HepG2 (cell line): ENCODE measurements around the gene CRKL. TPM values are rescaled to one million over a fixed set of nuclear protein-coding genes. Genes with fewer than 3 reads are reported as not detected.

Source experiments
- ATAC-seq: fragments of 200-7000 bp; cut with Tn5 transposase; 3 replicates; pipeline ENCODE4 v1.9.1; 2020; ENCODE audit warnings: mild to moderate bottlenecking, moderate library complexity
- BruUV-seq: library from RNA; stranded (reverse); fragments of 400-500 nt; replicated peaks from 2 replicates; lab custom pipeline; 2021; lab: Mats Ljungman, UMichigan
- CTCF ChIA-PET: fragments of 300-600 bp; formaldehyde crosslinking; extraction: SDS; loops from one replicate; lab custom pipeline; 2021; ENCODE audit warnings: low total read pairs, inconsistent platforms, low intra/inter-chr PET ratio; lab: Yijun Ruan, JAX
- POLR2A ChIA-PET: fragments of 350-600 bp; sonication (Branson Sonifier 250); formaldehyde crosslinking; loops from one replicate; lab custom pipeline; 2020; ENCODE audit warnings: antibody characterized with exemption, inconsistent platforms; lab: Yijun Ruan, JAX
- DNase-seq: peaks from one replicate; pipeline ENCODE4 v3.0.0-alpha.2; 2015; ENCODE audit warnings: low spot score
- FAIRE-seq: peaks from 3 replicates; lab custom pipeline; 2011; peaks lifted over from hg19 to GRCh38; lab: Jason Lieb, UNC
- H2AFZ ChIP-seq: one replicate; pipeline ENCODE4 v1.6.1; 2011; ENCODE audit warnings: low read length, inconsistent platforms
- H3K27ac ChIP-seq: fragments of 300-600 bp; 3 replicates; pipeline ENCODE4 v1.8.0; 2011; ENCODE audit warnings: mixed run types, mild to moderate bottlenecking, mixed read lengths, low read length, inconsistent platforms; ENCODE audit not compliant: insufficient read depth; ENCODE audit errors: extremely low read length
- H3K27me3 ChIP-seq, 2 experiments: fragments of 200-600 bp in 1 of 2; 2 replicates in 1 of 2; 3 replicates in 1 of 2; pipeline versions ENCODE4 v1.6.0 to v1.8.0; 2011; ENCODE audit warnings: low read length in 2 of 2, mild to moderate bottlenecking in 2 of 2, moderate library complexity in 2 of 2, inconsistent platforms in 1 of 2; ENCODE audit not compliant: insufficient read depth in 2 of 2, control insufficient read depth in 1 of 2
- H3K36me3 ChIP-seq, 2 experiments: fragments of 200-600 bp in 1 of 2; replicated peaks in 1 of 2; 2 replicates in 1 of 2; 3 replicates in 1 of 2; pipeline versions ENCODE4 v1.5.1 to v1.8.0; 2011; ENCODE audit warnings: low read length in 2 of 2, inconsistent platforms in 1 of 2; ENCODE audit not compliant: insufficient read depth in 2 of 2, control insufficient read depth in 1 of 2
- H3K4me1 ChIP-seq: 2 replicates; pipeline ENCODE4 v1.5.1; 2012; ENCODE audit warnings: low read length, inconsistent platforms; ENCODE audit not compliant: insufficient read depth
- H3K4me2 ChIP-seq: 2 replicates; pipeline ENCODE4 v1.6.0; 2011; ENCODE audit warnings: low read depth, low read length, inconsistent platforms
- H3K4me3 ChIP-seq, 3 experiments: fragments of 200-600 bp in 1 of 3; sonication (generic), shearing (Covaris generic) in 1 of 3; replicated peaks in 1 of 3; 2 replicates each; pipeline ENCODE4 v1.5.1; 2011 to 2016; ENCODE audit warnings: low read length in 3 of 3, inconsistent platforms in 2 of 3, low read depth in 2 of 3, mild to moderate bottlenecking in 2 of 3, control low read depth in 1 of 3, mixed read lengths in 1 of 3; ENCODE audit not compliant: insufficient read depth in 1 of 3
- H3K79me2 ChIP-seq: one replicate; pipeline ENCODE4 v1.6.1; 2011; ENCODE audit warnings: low read length, inconsistent platforms; ENCODE audit not compliant: insufficient read depth
- H3K9ac ChIP-seq: 2 replicates; pipeline ENCODE4 v1.6.0; 2011; ENCODE audit warnings: mild to moderate bottlenecking, low read depth, low read length, inconsistent platforms; ENCODE audit not compliant: insufficient read depth
- H3K9me3 ChIP-seq: 2 replicates; pipeline ENCODE4 v1.5.1; 2012; ENCODE audit warnings: mild to moderate bottlenecking, low read length
- H4K20me1 ChIP-seq: 2 replicates; pipeline ENCODE4 v1.6.0; 2011; ENCODE audit warnings: inconsistent platforms, mild to moderate bottlenecking, low read length, moderate library complexity; ENCODE audit not compliant: insufficient read depth
- BCL6 ChIP-seq: IDR thresholded peaks from 2 replicates; pipeline ENCODE4 v1.6.1; 2016; ENCODE audit warnings: missing genetic modification reagents, missing compliant biosample characterization
- HIC2 ChIP-seq: sonication (generic); formaldehyde crosslinking; IDR thresholded peaks from 2 replicates; pipeline ENCODE4 v1.9.0; 2022; ENCODE audit warnings: low read depth, missing genetic modification reagents
- IRF9 ChIP-seq: sonication (generic); formaldehyde crosslinking; IDR thresholded peaks from 2 replicates; pipeline ENCODE4 v1.8.0; 2022; ENCODE audit warnings: missing genetic modification reagents, mild to moderate bottlenecking, borderline replicate concordance
- KAT2B ChIP-seq: fragments of 150-350 bp; IDR thresholded peaks from 2 replicates; pipeline ENCODE4 v1.6.1; 2014; ENCODE audit warnings: low read depth, low read length, borderline replicate concordance
- KLF6 ChIP-seq: IDR thresholded peaks from 2 replicates; pipeline ENCODE4 v1.8.0; 2016; ENCODE audit warnings: missing biosample characterization, missing genetic modification reagents
- NCOA1 ChIP-seq: sonication (generic); formaldehyde crosslinking; IDR thresholded peaks from 2 replicates; pipeline ENCODE4 v1.9.0; 2021; ENCODE audit warnings: missing genetic modification reagents
- NFIC ChIP-seq: IDR thresholded peaks from 2 replicates; pipeline ENCODE4 v1.6.1; 2012; ENCODE audit warnings: mild to moderate bottlenecking, low read length, inconsistent platforms
- SRSF9 ChIP-seq: fragments of 200-400 bp; formaldehyde crosslinking; IDR thresholded peaks from 2 replicates; pipeline ENCODE4 v1.6.1; 2018; ENCODE audit warnings: borderline replicate concordance, mild to moderate bottlenecking, low read depth, low read length; ENCODE audit not compliant: insufficient read depth, poor library complexity, severe bottlenecking
- ZBTB4 ChIP-seq: sonication (generic); formaldehyde crosslinking; IDR thresholded peaks from 2 replicates; pipeline ENCODE4 v1.4.0; 2020; ENCODE audit warnings: missing genetic modification reagents, mild to moderate bottlenecking, borderline replicate concordance
- ZKSCAN1 ChIP-seq: fragments of 150-350 bp; IDR thresholded peaks from 2 replicates; pipeline ENCODE4 v1.6.1; 2014; ENCODE audit warnings: low read length
- ZNF441 ChIP-seq: sonication (generic); formaldehyde crosslinking; IDR thresholded peaks from 2 replicates; pipeline ENCODE4 v1.7.0; 2021; ENCODE audit warnings: missing genetic modification reagents, borderline replicate concordance
- ZNF770 ChIP-seq: sonication (generic); formaldehyde crosslinking; IDR thresholded peaks from 2 replicates; pipeline ENCODE4 v1.5.0; 2020; ENCODE audit warnings: mild to moderate bottlenecking, missing genetic modification reagents
- WGBS: methylation state at CpG from one replicate; pipeline ENCODE4 v1.1.6; 2017; ENCODE audit warnings: low lambda C conversion rate; 5-methylcytosine and 5-hydroxymethylcytosine counted together
- in situ Hi-C: cut with HindIII; loops from 2 replicates; pipeline ENCODE4 v1.10.0; 2017; ENCODE audit warnings: low pct_unique_long_range_greater_than_20kb; ENCODE audit not compliant: extremely low pct_ligation_motif_present
- intact Hi-C: fragments of 100-400 bp; cut with micrococcal nuclease; formaldehyde crosslinking; loops from one replicate; pipeline ENCODE4 v1.10.0; 2022; ENCODE audit not compliant: unreplicated experiment
- polyA plus RNA-seq, 8 experiments: library from polyadenylated mRNA; depleted of rRNA in 3 of 8; stranded (reverse) in 7 of 8; unstranded in 1 of 8; fragments of >200 nt; fragmentation: Illumina TruSeq in 4 of 8; extraction: Trizol in 4 of 8; gene quantifications; 2 replicates each; pipeline versions ENCODE4 v1.2.1 to v1.2.3, GENCODE V29; 2011 to 2016; ENCODE audit warnings: low read depth in 4 of 8, missing spikeins in 1 of 8, mixed read lengths in 1 of 8; ENCODE audit not compliant: insufficient read depth in 1 of 8
- total RNA-seq, 5 experiments: library from RNA; depleted of rRNA; stranded (reverse); fragments of >200 nt; fragmentation: Illumina TruSeq; extraction: Trizol; gene quantifications; 2 replicates each; pipeline ENCODE4 v1.2.3, GENCODE V29; 2016; ENCODE audit warnings: low read depth in 1 of 5

The CRKL gene
- total and polyA plus RNA-seq, 2 of the 13 experiments (the other 11 are each of a cell fraction or from before 2014, with no cell fraction given): 37.4 to 60.6 TPM

GRCh38 chr22:20960609-20961008, 43.4 kb downstream of the CRKL start:
- POLR2A ChIA-PET: no interaction called here

More at GRCh38 chr22:20960609-20961008, 43.4 kb downstream of the CRKL start:
- no peak for ATAC-seq
- Histone ChIP-seq H3K9me3 (no peaks in the 10 kb centered on the region), H3K4me2 (no peak overlapping the region), H3K79me2 (peaks cover 24% of the 10 kb centered on the region), H4K20me1 (no peaks in the 10 kb centered on the region), H3K9ac (no peak overlapping the region), H3K27me3 (no peaks in the 10 kb centered on the region; a peak in 1 of 5 replicates), H3K4me3 (no peak overlapping the region), H3K36me3 (no peaks in the 10 kb centered on the region), H3K4me1 (peaks cover 58% of the 10 kb centered on the region), H2AFZ (no peak overlapping the region), H3K27ac (no peak overlapping the region)
- WGBS: 90% methylated on average over 4 of the region's 4 CpGs
- intact Hi-C loops: loop anchor here (5.0 kb wide), 1 partner anchor 73 kb away; no protein-coding TSS in a partner anchor
- no peak for FAIRE-seq
- TF ChIP-seq SRSF9 (no peak), KLF6 (CRISPR knock-in tag) (no peak), HIC2 (no peak), KAT2B (no peak), ZNF770 (CRISPR knock-in tag) (no peak), BCL6 (no peak), NFIC (no peak), IRF9 (CRISPR knock-in tag) (no peak), ZKSCAN1 (no peak), ZBTB4 (CRISPR knock-in tag) (no peak), NCOA1 (CRISPR knock-in tag) (no peak), ZNF441 (CRISPR knock-in tag) (no peak)
- in situ Hi-C loops: no loop called here
- no TSS peak for BruUV-seq
- DNase-seq: no peak
- CTCF ChIA-PET: no interaction called here
